Nucleus accumbens (tissue), 56 donors: ENCODE measurements around the gene NGFR.

Source experiments
- DNase-seq, 56 donors: peaks; one replicate each; lab custom pipeline; 2025; lab: John Stamatoyannopoulos, UW

The NGFR gene

GRCh38 chr17:49513044-49513395, 17.9 kb downstream of the NGFR start:
- no peak for DNase-seq

- no peak for DNase-seq
Measured at GRCh38 chr17:49513641-49514040, 18.5 kb downstream of the NGFR start.

- peak in 1 of 56 donors; percentile 22 for DNase-seq
Measured at GRCh38 chr17:49514071-49514721, 19.1 kb downstream of the NGFR start.

- DNase-seq = peak in 55 of 56 donors; percentile 17 to 81 (median 57)
Measured at GRCh38 chr17:49515196-49515770, 20.2 kb downstream of the NGFR start.

GRCh38 chr17:49516180-49516579, 21.1 kb downstream of the NGFR start:
- peak in 2 of 56 donors; percentile 2 to 16 for DNase-seq

GRCh38 chr17:49518346-49519078, 23.4 kb downstream of the NGFR start:
- DNase-seq = no peak

GRCh38 chr17:49519781-49520180, 24.7 kb downstream of the NGFR start:
- no peak for DNase-seq

GRCh38 chr17:49520386-49521087, 25.4 kb downstream of the NGFR start:
- DNase-seq = no peak

GRCh38 chr17:49521088-49521450, 26.0 kb downstream of the NGFR start:
- no peak for DNase-seq

GRCh38 chr17:49521471-49522356, 26.6 kb downstream of the NGFR start:
- DNase-seq = no peak

GRCh38 chr17:49522357-49522890, 27.3 kb downstream of the NGFR start:
- no peak for DNase-seq

- no peak for DNase-seq
Measured at GRCh38 chr17:49523196-49523595, 28.1 kb downstream of the NGFR start.

- no peak for DNase-seq
Measured at GRCh38 chr17:49523706-49524472, 28.8 kb downstream of the NGFR start.

- no peak for DNase-seq
Measured at GRCh38 chr17:49524473-49525359, 29.6 kb downstream of the NGFR start.

GRCh38 chr17:49525831-49526741, 31.0 kb downstream of the NGFR start:
- DNase-seq = no peak

- no peak for DNase-seq
Measured at GRCh38 chr17:49527927-49528651, 33.0 kb downstream of the NGFR start.

GRCh38 chr17:49528966-49529365, 33.9 kb downstream of the NGFR start:
- DNase-seq = no peak
